Measurements from ENCODE around the gene CPEB4. TPM values are rescaled to one million over a fixed set of nuclear protein-coding genes. Genes with fewer than 3 reads are reported as not detected.
A peak's percentile ranks its signal among the peaks of the same experiment; 100 is the strongest.

Gene CPEB4
- total and polyA plus RNA-seq, 9 of the 15 experiments (the other 6 are each of a cell fraction or from before 2014, with no cell fraction given): 7.4 to 21.3 (median 12.4) TPM

GRCh38 chr5:173866858-173867679, 21.1 kb upstream of the CPEB4 start (continued):
- TF ChIP-seq HES1 (IDR thresholded peaks at IDR 0.05; ENCODE audit: low read depth) (no peak), SIN3A (IDR thresholded peaks at IDR 0.05; ENCODE audit: borderline replicate concordance in 2 of 2, control insufficient read depth in 1 of 2, low read depth in 2 of 2, low read length in 2 of 2) (peak; percentile 52 to 63; a peak in 1 of 4 replicates), KAT2B (IDR thresholded peaks at IDR 0.05; ENCODE audit: low read depth, low read length) (no peak), ILK (tag; IDR thresholded peaks at IDR 0.05; ENCODE audit: borderline replicate concordance, low read depth) (no peak), CBX3 (IDR thresholded peaks at IDR 0.05; ENCODE audit: borderline replicate concordance in 1 of 2, low read length in 2 of 2) (peak in 1 of 2 experiments; percentile 98; a peak in 2 of 3 replicates), CBFA2T3 (IDR thresholded peaks at IDR 0.05) (peak; percentile 37; the same call in 1 of the 2 replicates), CREB1 (IDR thresholded peaks at IDR 0.05) (no peak), CREB1 (CRISPR knock-in tag; IDR thresholded peaks at IDR 0.05) (no peak)
- TF ChIP-seq, protein P1, sequence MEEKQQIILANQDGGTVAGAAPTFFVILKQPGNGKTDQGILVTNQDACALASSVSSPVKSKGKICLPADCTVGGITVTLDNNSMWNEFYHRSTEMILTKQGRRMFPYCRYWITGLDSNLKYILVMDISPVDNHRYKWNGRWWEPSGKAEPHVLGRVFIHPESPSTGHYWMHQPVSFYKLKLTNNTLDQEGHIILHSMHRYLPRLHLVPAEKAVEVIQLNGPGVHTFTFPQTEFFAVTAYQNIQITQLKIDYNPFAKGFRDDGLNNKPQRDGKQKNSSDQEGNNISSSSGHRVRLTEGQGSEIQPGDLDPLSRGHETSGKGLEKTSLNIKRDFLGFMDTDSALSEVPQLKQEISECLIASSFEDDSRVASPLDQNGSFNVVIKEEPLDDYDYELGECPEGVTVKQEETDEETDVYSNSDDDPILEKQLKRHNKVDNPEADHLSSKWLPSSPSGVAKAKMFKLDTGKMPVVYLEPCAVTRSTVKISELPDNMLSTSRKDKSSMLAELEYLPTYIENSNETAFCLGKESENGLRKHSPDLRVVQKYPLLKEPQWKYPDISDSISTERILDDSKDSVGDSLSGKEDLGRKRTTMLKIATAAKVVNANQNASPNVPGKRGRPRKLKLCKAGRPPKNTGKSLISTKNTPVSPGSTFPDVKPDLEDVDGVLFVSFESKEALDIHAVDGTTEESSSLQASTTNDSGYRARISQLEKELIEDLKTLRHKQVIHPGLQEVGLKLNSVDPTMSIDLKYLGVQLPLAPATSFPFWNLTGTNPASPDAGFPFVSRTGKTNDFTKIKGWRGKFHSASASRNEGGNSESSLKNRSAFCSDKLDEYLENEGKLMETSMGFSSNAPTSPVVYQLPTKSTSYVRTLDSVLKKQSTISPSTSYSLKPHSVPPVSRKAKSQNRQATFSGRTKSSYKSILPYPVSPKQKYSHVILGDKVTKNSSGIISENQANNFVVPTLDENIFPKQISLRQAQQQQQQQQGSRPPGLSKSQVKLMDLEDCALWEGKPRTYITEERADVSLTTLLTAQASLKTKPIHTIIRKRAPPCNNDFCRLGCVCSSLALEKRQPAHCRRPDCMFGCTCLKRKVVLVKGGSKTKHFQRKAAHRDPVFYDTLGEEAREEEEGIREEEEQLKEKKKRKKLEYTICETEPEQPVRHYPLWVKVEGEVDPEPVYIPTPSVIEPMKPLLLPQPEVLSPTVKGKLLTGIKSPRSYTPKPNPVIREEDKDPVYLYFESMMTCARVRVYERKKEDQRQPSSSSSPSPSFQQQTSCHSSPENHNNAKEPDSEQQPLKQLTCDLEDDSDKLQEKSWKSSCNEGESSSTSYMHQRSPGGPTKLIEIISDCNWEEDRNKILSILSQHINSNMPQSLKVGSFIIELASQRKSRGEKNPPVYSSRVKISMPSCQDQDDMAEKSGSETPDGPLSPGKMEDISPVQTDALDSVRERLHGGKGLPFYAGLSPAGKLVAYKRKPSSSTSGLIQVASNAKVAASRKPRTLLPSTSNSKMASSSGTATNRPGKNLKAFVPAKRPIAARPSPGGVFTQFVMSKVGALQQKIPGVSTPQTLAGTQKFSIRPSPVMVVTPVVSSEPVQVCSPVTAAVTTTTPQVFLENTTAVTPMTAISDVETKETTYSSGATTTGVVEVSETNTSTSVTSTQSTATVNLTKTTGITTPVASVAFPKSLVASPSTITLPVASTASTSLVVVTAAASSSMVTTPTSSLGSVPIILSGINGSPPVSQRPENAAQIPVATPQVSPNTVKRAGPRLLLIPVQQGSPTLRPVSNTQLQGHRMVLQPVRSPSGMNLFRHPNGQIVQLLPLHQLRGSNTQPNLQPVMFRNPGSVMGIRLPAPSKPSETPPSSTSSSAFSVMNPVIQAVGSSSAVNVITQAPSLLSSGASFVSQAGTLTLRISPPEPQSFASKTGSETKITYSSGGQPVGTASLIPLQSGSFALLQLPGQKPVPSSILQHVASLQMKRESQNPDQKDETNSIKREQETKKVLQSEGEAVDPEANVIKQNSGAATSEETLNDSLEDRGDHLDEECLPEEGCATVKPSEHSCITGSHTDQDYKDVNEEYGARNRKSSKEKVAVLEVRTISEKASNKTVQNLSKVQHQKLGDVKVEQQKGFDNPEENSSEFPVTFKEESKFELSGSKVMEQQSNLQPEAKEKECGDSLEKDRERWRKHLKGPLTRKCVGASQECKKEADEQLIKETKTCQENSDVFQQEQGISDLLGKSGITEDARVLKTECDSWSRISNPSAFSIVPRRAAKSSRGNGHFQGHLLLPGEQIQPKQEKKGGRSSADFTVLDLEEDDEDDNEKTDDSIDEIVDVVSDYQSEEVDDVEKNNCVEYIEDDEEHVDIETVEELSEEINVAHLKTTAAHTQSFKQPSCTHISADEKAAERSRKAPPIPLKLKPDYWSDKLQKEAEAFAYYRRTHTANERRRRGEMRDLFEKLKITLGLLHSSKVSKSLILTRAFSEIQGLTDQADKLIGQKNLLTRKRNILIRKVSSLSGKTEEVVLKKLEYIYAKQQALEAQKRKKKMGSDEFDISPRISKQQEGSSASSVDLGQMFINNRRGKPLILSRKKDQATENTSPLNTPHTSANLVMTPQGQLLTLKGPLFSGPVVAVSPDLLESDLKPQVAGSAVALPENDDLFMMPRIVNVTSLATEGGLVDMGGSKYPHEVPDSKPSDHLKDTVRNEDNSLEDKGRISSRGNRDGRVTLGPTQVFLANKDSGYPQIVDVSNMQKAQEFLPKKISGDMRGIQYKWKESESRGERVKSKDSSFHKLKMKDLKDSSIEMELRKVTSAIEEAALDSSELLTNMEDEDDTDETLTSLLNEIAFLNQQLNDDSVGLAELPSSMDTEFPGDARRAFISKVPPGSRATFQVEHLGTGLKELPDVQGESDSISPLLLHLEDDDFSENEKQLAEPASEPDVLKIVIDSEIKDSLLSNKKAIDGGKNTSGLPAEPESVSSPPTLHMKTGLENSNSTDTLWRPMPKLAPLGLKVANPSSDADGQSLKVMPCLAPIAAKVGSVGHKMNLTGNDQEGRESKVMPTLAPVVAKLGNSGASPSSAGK (IDR thresholded peaks at IDR 0.05): peak; percentile 49
- TF ChIP-seq, protein P2, sequence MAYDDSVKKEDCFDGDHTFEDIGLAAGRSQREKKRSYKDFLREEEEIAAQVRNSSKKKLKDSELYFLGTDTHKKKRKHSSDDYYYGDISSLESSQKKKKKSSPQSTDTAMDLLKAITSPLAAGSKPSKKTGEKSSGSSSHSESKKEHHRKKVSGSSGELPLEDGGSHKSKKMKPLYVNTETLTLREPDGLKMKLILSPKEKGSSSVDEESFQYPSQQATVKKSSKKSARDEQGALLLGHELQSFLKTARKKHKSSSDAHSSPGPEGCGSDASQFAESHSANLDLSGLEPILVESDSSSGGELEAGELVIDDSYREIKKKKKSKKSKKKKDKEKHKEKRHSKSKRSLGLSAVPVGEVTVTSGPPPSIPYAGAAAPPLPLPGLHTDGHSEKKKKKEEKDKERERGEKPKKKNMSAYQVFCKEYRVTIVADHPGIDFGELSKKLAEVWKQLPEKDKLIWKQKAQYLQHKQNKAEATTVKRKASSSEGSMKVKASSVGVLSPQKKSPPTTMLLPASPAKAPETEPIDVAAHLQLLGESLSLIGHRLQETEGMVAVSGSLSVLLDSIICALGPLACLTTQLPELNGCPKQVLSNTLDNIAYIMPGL (CRISPR knock-in tag; IDR thresholded peaks at IDR 0.05): no peak
